Right lobe of liver (tissue), 4 donors: Measurements from ENCODE around the gene SLC16A8.

Experiments
- CTCF ChIP-seq, 4 donors: fragments of 200-600 bp in 3 of 4; fragments of 450-650 bp in 1 of 4; IDR thresholded peaks; one replicate each; pipeline versions ENCODE4 v1.5.1 to v1.8.0; 2016 to 2022; ENCODE audit warnings: antibody characterized with exemption in 4 of 4, mild to moderate bottlenecking in 2 of 4
- POLR2A ChIP-seq: fragments of 450-650 bp; IDR thresholded peaks from one replicate; pipeline ENCODE4 v1.6.1; 2017; ENCODE audit warnings: antibody characterized with exemption, mild to moderate bottlenecking
- donor health status: DM: no; HTN: no; CAD: no.
- donor health status: DM: no; HTN: no; CAD: no.
- donor health status: DM: no; HTN: yes; CAD: no.

GRCh38 chr22:38066381-38067027 lies 17.5 kb downstream of the SLC16A8 start:
- TF ChIP-seq CTCF (IDR thresholded peaks at IDR 0.05) (no peak), POLR2A (no peak)
